Suppressor macrophage treated with lipopolysaccharide for 4 hours (primary cell): ENCODE data around the gene TAS2R1.

Experiments
- DNase-seq: peaks from one replicate; pipeline ENCODE4 v3.0.0-alpha.2; 2020

Gene TAS2R1

DNA sequence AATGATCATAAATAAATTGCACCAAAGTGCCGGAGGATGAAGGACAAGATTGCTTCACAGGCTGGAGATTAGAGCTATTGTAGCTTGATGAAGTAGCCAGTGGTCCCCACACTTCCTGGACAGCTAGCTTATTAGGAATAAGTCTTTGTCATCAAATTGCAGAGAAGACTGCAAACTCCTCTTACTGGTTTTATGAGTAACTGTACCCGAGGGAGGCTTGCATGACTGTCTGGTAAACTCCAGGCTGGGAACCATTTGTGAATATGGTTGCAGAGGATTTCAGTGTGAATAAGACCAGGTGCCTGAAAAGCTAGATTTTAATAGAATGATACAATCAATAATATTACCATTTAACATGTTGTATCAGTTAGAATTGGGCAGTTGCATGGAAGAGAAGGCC, 47.7 kb downstream of the TAS2R1 start:
- no peak for DNase-seq
